Esophagus muscularis mucosa (tissue), 4 donors: ENCODE measurements around the gene LGR4.

Experiments used
- EP300 ChIP-seq: sonication (generic); formaldehyde crosslinking; IDR thresholded peaks from one replicate; pipeline ENCODE4 v1.6.1; 2017; ENCODE audit warnings: antibody characterized with exemption
- POLR2A ChIP-seq: fragments of 450-650 bp; IDR thresholded peaks from one replicate; pipeline ENCODE4 v1.6.1; 2017; ENCODE audit warnings: antibody characterized with exemption, moderate library complexity, mild to moderate bottlenecking, low read depth
- TF ChIP-seq, protein P1 (sequence below), 3 experiments: fragments of 200-600 bp in 2 of 3; fragments of 450-650 bp in 1 of 3; sonication (generic) in 2 of 3; IDR thresholded peaks; one replicate each; pipeline ENCODE4 v1.5.1; 2017 to 2019; ENCODE audit warnings: antibody characterized with exemption in 3 of 3, mild to moderate bottlenecking in 2 of 3, moderate library complexity in 1 of 3

DNA sequence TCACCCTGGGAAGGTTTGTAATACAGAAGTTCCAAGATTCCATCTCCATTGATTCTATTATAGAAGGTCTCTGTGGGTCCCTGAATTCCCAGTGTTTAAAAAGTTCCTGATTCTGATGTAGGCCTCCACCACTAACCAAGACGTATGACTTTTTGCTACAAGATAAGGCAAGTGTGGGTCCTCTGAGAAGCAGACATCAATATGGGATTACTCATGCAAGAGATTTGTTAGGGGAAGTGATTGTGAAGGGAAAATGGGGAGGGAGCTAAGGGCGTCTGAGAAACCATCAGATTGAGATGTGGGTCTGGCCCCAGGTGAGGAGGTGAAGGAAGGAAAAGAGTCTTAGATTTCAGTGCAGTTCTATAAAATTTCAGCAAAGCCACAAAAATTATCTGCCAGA, 10.2 kb upstream of the LGR4 start:
- TF ChIP-seq, protein P1, sequence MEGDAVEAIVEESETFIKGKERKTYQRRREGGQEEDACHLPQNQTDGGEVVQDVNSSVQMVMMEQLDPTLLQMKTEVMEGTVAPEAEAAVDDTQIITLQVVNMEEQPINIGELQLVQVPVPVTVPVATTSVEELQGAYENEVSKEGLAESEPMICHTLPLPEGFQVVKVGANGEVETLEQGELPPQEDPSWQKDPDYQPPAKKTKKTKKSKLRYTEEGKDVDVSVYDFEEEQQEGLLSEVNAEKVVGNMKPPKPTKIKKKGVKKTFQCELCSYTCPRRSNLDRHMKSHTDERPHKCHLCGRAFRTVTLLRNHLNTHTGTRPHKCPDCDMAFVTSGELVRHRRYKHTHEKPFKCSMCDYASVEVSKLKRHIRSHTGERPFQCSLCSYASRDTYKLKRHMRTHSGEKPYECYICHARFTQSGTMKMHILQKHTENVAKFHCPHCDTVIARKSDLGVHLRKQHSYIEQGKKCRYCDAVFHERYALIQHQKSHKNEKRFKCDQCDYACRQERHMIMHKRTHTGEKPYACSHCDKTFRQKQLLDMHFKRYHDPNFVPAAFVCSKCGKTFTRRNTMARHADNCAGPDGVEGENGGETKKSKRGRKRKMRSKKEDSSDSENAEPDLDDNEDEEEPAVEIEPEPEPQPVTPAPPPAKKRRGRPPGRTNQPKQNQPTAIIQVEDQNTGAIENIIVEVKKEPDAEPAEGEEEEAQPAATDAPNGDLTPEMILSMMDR (IDR thresholded peaks at IDR 0.05) = no peak
- TF ChIP-seq POLR2A (no peak), EP300 (no peak)
